Measurements from ENCODE around the gene RNF123. TPM values are rescaled to one million over a fixed set of nuclear protein-coding genes. Genes with fewer than 3 reads are reported as not detected.

The RNF123 gene
- total and polyA plus RNA-seq, 2 donors (not counting 3 experiments of a cell fraction or from before 2014, with no cell fraction given), result 43.4 to 59.3 TPM

- no peaks in the 10 kb centered on the region for H4K20me1 ChIP-seq (replicated peaks; ENCODE audit: control insufficient read depth, extremely low read depth, insufficient read depth, low read length)
- no peaks in the 10 kb centered on the region for H3K9me1 ChIP-seq (replicated peaks; ENCODE audit: control insufficient read depth, extremely low read depth, insufficient read depth, low read length)
- DNase-seq (ENCODE audit: low read depth, low spot score) (no peak), FAIRE-seq (no peak)
- no peaks in the 10 kb centered on the region for H3K36me3 ChIP-seq (ENCODE audit: control insufficient read depth in 2 of 2, extremely low read depth in 1 of 2, insufficient read depth in 2 of 2, low read length in 2 of 2)
- no peak for TF ChIP-seq POLR2A (IDR thresholded peaks at IDR 0.05; ENCODE audit: low read depth, low read length)
- TF ChIP-seq JUN (IDR thresholded peaks at IDR 0.05; ENCODE audit: borderline replicate concordance, insufficient read depth, insufficient read length, low read depth), result no peak
- TF ChIP-seq FOS (IDR thresholded peaks at IDR 0.05; ENCODE audit: borderline replicate concordance, insufficient read depth, low read length), result no peak
- no peak for TF ChIP-seq POLR2AphosphoS5 (IDR thresholded peaks at IDR 0.05; ENCODE audit: insufficient read depth, low read depth, low read length)
- no peak for TF ChIP-seq GATA2 (IDR thresholded peaks at IDR 0.05; ENCODE audit: insufficient read depth, insufficient read length, low read depth, low read length)
- no peak for TF ChIP-seq EZH2 (IDR thresholded peaks at IDR 0.05; ENCODE audit: borderline replicate concordance, low read depth, low read length, severe bottlenecking)
- no peak for TF ChIP-seq CTCF (IDR thresholded peaks at IDR 0.05; ENCODE audit: extremely low read depth in 1 of 2, insufficient read depth in 1 of 2, low read depth in 1 of 2, low read length in 2 of 2)
- TF ChIP-seq MAX (IDR thresholded peaks at IDR 0.05; ENCODE audit: insufficient read depth, insufficient read length), result no peak
- TF ChIP-seq MYC (IDR thresholded peaks at IDR 0.05; ENCODE audit: low read depth, low read length), result no peak
- intact Hi-C loops (cut with micrococcal nuclease), result no loop called here
- ChIA-PET CTCF (interaction anchor here (5.3 kb wide), 1 partner anchor 122 kb away, joined by 34 read pairs; no protein-coding TSS in a partner anchor), POLR2A (no interaction called here)
- peaks cover 0 to 2% of the 10 kb centered on the region in 2 experiments for H3K27me3 ChIP-seq (ENCODE audit: control insufficient read depth in 2 of 2, insufficient read depth in 2 of 2, low read length in 2 of 2)
- H3K4me3 ChIP-seq (replicated peaks in 1 of 3; ENCODE audit: insufficient read depth in 1 of 3, low read depth in 1 of 3, low read length in 3 of 3), result no peak overlapping the region
- no TSS peak for BruUV-seq (replicated peaks)
- H3K4me1 ChIP-seq (ENCODE audit: control insufficient read depth, extremely low read depth, insufficient read depth, low read length), result no peaks in the 10 kb centered on the region
- dilution Hi-C loops (cut with MboI; ENCODE audit: extremely low pct_ligation_motif_present, low sequenced_read_pairs), result no loop called here
- no peaks in the 10 kb centered on the region for H3K9me3 ChIP-seq (replicated peaks; ENCODE audit: control insufficient read depth, insufficient read depth, low read length)
- H3K79me2 ChIP-seq (ENCODE audit: control insufficient read depth, insufficient read depth, low read length), result no peaks in the 10 kb centered on the region
- no peak overlapping the region for H2AFZ ChIP-seq (ENCODE audit: low read depth, low read length)
- H3K4me2 ChIP-seq (ENCODE audit: insufficient read depth, low read length), result no peak overlapping the region
- no peak overlapping the region for H3K27ac ChIP-seq (ENCODE audit: insufficient read depth, low read depth, low read length)
- H3K9ac ChIP-seq (replicated peaks; ENCODE audit: extremely low read depth, insufficient read depth, low read length), result no peak overlapping the region
Observed at GRCh38 chr3:49662021-49662420, 27.3 kb upstream of the RNF123 start.
